Loucy (cell line): ENCODE data around the gene SCGB1D1.
"Not testable (repeated sequence)": the region's sequence is repeated elsewhere in the genome, so short reads cannot be mapped to it uniquely, and the experiment has no call there.

ENCODE experiments used
- H2AFZ ChIP-seq: fragments of 200-600 bp; sonication (generic); 2 replicates; pipeline ENCODE4 v1.6.0; 2016; ENCODE audit warnings: antibody characterized with exemption, mild to moderate bottlenecking, low read length, moderate library complexity
- H3F3A ChIP-seq: fragments of 200-600 bp; 2 replicates; pipeline ENCODE4 v1.6.0; 2016; ENCODE audit warnings: antibody characterized with exemption, low read depth, mild to moderate bottlenecking
- H3K27me3 ChIP-seq: fragments of 200-600 bp; sonication (generic); 2 replicates; pipeline ENCODE4 v1.6.1; 2014; ENCODE audit warnings: low read length, mild to moderate bottlenecking; ENCODE audit not compliant: insufficient read depth, poor library complexity, severe bottlenecking
- H3K36me3 ChIP-seq: fragments of 200-600 bp; sonication (generic); 2 replicates; pipeline ENCODE4 v1.6.1; 2016; ENCODE audit warnings: low read length; ENCODE audit not compliant: insufficient read depth
- H3K4me1 ChIP-seq: fragments of 200-600 bp; sonication (generic); 2 replicates; pipeline ENCODE4 v1.5.1; 2014; ENCODE audit warnings: low read length, mild to moderate bottlenecking; ENCODE audit not compliant: insufficient read depth, poor library complexity, severe bottlenecking
- H3K4me2 ChIP-seq: fragments of 200-600 bp; sonication (generic); 2 replicates; pipeline ENCODE4 v1.6.0; 2014; ENCODE audit warnings: antibody characterized with exemption, low read length, low read depth, mild to moderate bottlenecking; ENCODE audit not compliant: poor library complexity, severe bottlenecking
- H3K4me3 ChIP-seq: fragments of 200-600 bp; sonication (generic); 2 replicates; pipeline ENCODE4 v1.5.1; 2014; ENCODE audit warnings: low read length, mild to moderate bottlenecking, mixed read lengths; ENCODE audit not compliant: poor library complexity, severe bottlenecking
- H3K79me2 ChIP-seq: fragments of 200-600 bp; sonication (generic); 2 replicates; pipeline ENCODE4 v1.6.1; 2014; ENCODE audit warnings: low read length; ENCODE audit not compliant: insufficient read depth
- H3K9ac ChIP-seq: fragments of 200-600 bp; sonication (generic); 2 replicates; pipeline ENCODE4 v1.6.0; 2014; ENCODE audit warnings: mild to moderate bottlenecking, low read depth, low read length, moderate library complexity; ENCODE audit not compliant: poor library complexity, severe bottlenecking
- H3K9me2 ChIP-seq: fragments of 200-600 bp; sonication (generic); replicated peaks from 2 replicates; pipeline ENCODE4 v1.6.1; 2016; ENCODE audit warnings: low read depth, low read length, mixed read lengths
- H3K9me3 ChIP-seq: fragments of 200-600 bp; sonication (generic); 2 replicates; pipeline ENCODE4 v1.6.1; 2014; ENCODE audit warnings: mild to moderate bottlenecking, antibody characterized with exemption, low read length, low read depth; ENCODE audit not compliant: insufficient read depth
- H4K20me1 ChIP-seq: fragments of 200-600 bp; sonication (generic); 2 replicates; pipeline ENCODE4 v1.6.0; 2014; ENCODE audit warnings: antibody characterized with exemption, low read length, mild to moderate bottlenecking; ENCODE audit not compliant: insufficient read depth, poor library complexity, severe bottlenecking
- CTCF ChIP-seq: fragments of 200-600 bp; sonication (generic); conservative IDR thresholded peaks from 2 replicates; pipeline ENCODE4 v1.5.1; 2014; ENCODE audit warnings: mild to moderate bottlenecking, antibody characterized with exemption, low read length
- EZH2phosphoT487 ChIP-seq: fragments of 200-600 bp; IDR thresholded peaks from 2 replicates; pipeline ENCODE4 v1.6.1; 2018; ENCODE audit warnings: antibody characterized with exemption, mild to moderate bottlenecking, moderate library complexity, borderline replicate concordance

The SCGB1D1 gene

GRCh38 chr11:62201376-62201775, 11.4 kb downstream of the SCGB1D1 start:
- H2AFZ ChIP-seq: no peak overlapping the region
- no peak overlapping the region for H3K4me3 ChIP-seq
- TF ChIP-seq EZH2phosphoT487 (no peak), CTCF (no peak)
- no peaks in the 10 kb centered on the region for H3K27me3 ChIP-seq
- no peak overlapping the region for H3K9ac ChIP-seq
- H3K9me2 ChIP-seq: no peaks in the 10 kb centered on the region
- no peaks in the 10 kb centered on the region for H3K9me3 ChIP-seq
- no peaks in the 10 kb centered on the region for H3K79me2 ChIP-seq
- no peaks in the 10 kb centered on the region for H3K4me1 ChIP-seq
- no peaks in the 10 kb centered on the region for H4K20me1 ChIP-seq
- no peaks in the 10 kb centered on the region for H3F3A ChIP-seq
- no peaks in the 10 kb centered on the region for H3K36me3 ChIP-seq
- H3K4me2 ChIP-seq: no peak overlapping the region

GRCh38 chr11:62202910-62203309, 12.9 kb downstream of the SCGB1D1 start:
- Histone ChIP-seq H4K20me1 (no peaks in the 10 kb centered on the region), H3K79me2 (no peaks in the 10 kb centered on the region), H3K9ac (no peak overlapping the region), H3K4me2 (no peak overlapping the region), H3K27me3 (no peaks in the 10 kb centered on the region), H2AFZ (no peak overlapping the region), H3F3A (no peaks in the 10 kb centered on the region), H3K36me3 (no peaks in the 10 kb centered on the region), H3K9me2 (no peaks in the 10 kb centered on the region), H3K4me3 (no peak overlapping the region), H3K9me3 (no peaks in the 10 kb centered on the region), H3K4me1 (no peaks in the 10 kb centered on the region)
- no peak for TF ChIP-seq EZH2phosphoT487

- Histone ChIP-seq H3K4me2 (no peak overlapping the region), H3K9ac (no peak overlapping the region), H2AFZ (no peak overlapping the region), H3K27me3 (no peaks in the 10 kb centered on the region), H3K36me3 (no peaks in the 10 kb centered on the region), H3K4me1 (no peaks in the 10 kb centered on the region), H3F3A (no peaks in the 10 kb centered on the region), H3K9me2 (no peaks in the 10 kb centered on the region), H3K79me2 (no peaks in the 10 kb centered on the region), H3K9me3 (no peaks in the 10 kb centered on the region), H3K4me3 (no peak overlapping the region), H4K20me1 (no peaks in the 10 kb centered on the region)
- TF ChIP-seq EZH2phosphoT487 (no peak), CTCF (no peak)
These were observed 14.4 kb downstream of the SCGB1D1 start for GRCh38 chr11:62204430-62204829.

GRCh38 chr11:62205441-62205840, 15.4 kb downstream of the SCGB1D1 start:
- no peak overlapping the region for H3K4me2 ChIP-seq
- no peaks in the 10 kb centered on the region for H3K27me3 ChIP-seq
- TF ChIP-seq EZH2phosphoT487 (no peak), CTCF (no peak)
- H2AFZ ChIP-seq: no peak overlapping the region
- no peaks in the 10 kb centered on the region for H3K79me2 ChIP-seq
- H3K9me3 ChIP-seq: no peaks in the 10 kb centered on the region
- H3K4me1 ChIP-seq: no peaks in the 10 kb centered on the region
- H3K9me2 ChIP-seq: no peaks in the 10 kb centered on the region
- no peaks in the 10 kb centered on the region for H3F3A ChIP-seq
- H3K4me3 ChIP-seq: no peak overlapping the region
- no peaks in the 10 kb centered on the region for H3K36me3 ChIP-seq
- H4K20me1 ChIP-seq: no peaks in the 10 kb centered on the region
- H3K9ac ChIP-seq: no peak overlapping the region

GRCh38 chr11:62206276-62207066, 16.5 kb downstream of the SCGB1D1 start:
- H2AFZ ChIP-seq, H3K27me3 ChIP-seq, H4K20me1 ChIP-seq, H3K79me2 ChIP-seq, H3K36me3 ChIP-seq, H3K4me3 ChIP-seq, H3K9me3 ChIP-seq, H3K9ac ChIP-seq, H3K4me1 ChIP-seq, H3K9me2 ChIP-seq, H3F3A ChIP-seq, H3K4me2 ChIP-seq: not testable (repeated sequence)
